ENCODE measurements around the gene CFAP68. TPM values are rescaled to one million over a fixed set of nuclear protein-coding genes. Genes with fewer than 3 reads are reported as not detected.

CFAP68 gene
- 8.4 TPM for polyA plus RNA-seq (2013, experiment 1 of 2; ENCODE audit: insufficient read length)
- polyA plus RNA-seq (2013, experiment 2 of 2; ENCODE audit: insufficient read length), result 9.9 TPM

GRCh38 chr11:111878849-111879636 is at the start of gene CFAP68, which contains the start of gene FDXACB1:
Gene CFAP68, plus strand, starts transcription at chr11:111879541. Its CDS starts 20 bp downstream, at chr11:111879561.
Gene FDXACB1, minus strand, starts transcription at chr11:111879165. Its CDS starts 33 bp downstream, at chr11:111879132.
- DNase-seq, result peak; percentile 98

- DNase-seq, result peak; percentile 19
Measured at GRCh38 chr11:111833524-111833923, 45.8 kb upstream of the CFAP68 start.

- DNase-seq, result no peak
Measured at GRCh38 chr11:111834432-111835163, 44.7 kb upstream of the CFAP68 start.

- DNase-seq, result no peak
Measured at GRCh38 chr11:111835665-111836064, 43.7 kb upstream of the CFAP68 start.

- no peak for DNase-seq
Measured at GRCh38 chr11:111836162-111836561, 43.2 kb upstream of the CFAP68 start.

GRCh38 chr11:111836721-111837120 is 42.6 kb upstream of the CFAP68 start:
- DNase-seq, result no peak

- DNase-seq, result no peak
Measured at GRCh38 chr11:111837366-111837891, 41.9 kb upstream of the CFAP68 start.

GRCh38 chr11:111838054-111838453 is 41.3 kb upstream of the CFAP68 start:
- no peak for DNase-seq

GRCh38 chr11:111840143-111840542 is 39.2 kb upstream of the CFAP68 start:
- no peak for DNase-seq

- DNase-seq, result peak; percentile 81
Measured at GRCh38 chr11:111841370-111842053, 37.8 kb upstream of the CFAP68 start.

GRCh38 chr11:111843661-111844060 is 35.7 kb upstream of the CFAP68 start:
- no peak for DNase-seq

- no peak for DNase-seq
Measured at GRCh38 chr11:111845276-111846028, 33.9 kb upstream of the CFAP68 start.

GRCh38 chr11:111846063-111846462 is 33.3 kb upstream of the CFAP68 start:
- DNase-seq, result no peak

GRCh38 chr11:111846636-111847035 is 32.7 kb upstream of the CFAP68 start:
- peak; percentile 34 for DNase-seq

- no peak for DNase-seq
Measured at GRCh38 chr11:111849631-111850030, 29.7 kb upstream of the CFAP68 start.

GRCh38 chr11:111851067-111851466 is 28.3 kb upstream of the CFAP68 start:
- no peak for DNase-seq

- DNase-seq, result peak; percentile 10
Measured at GRCh38 chr11:111851636-111852035, 27.7 kb upstream of the CFAP68 start.

- no peak for DNase-seq
Measured at GRCh38 chr11:111852103-111852502, 27.2 kb upstream of the CFAP68 start.

GRCh38 chr11:111855506-111855905 is 23.8 kb upstream of the CFAP68 start:
- DNase-seq, result no peak

GRCh38 chr11:111860257-111860656 is 19.1 kb upstream of the CFAP68 start:
- DNase-seq, result no peak

- no peak for DNase-seq
Measured at GRCh38 chr11:111870113-111870512, 9.2 kb upstream of the CFAP68 start.

GRCh38 chr11:111870522-111870885 is 8.8 kb upstream of the CFAP68 start:
- no peak for DNase-seq
